ENCODE data around the gene SNORC.

GRCh38 chr2:232872826-232873225 is 2.8 kb downstream of the SNORC start:
- TF ChIP-seq, protein P1, sequence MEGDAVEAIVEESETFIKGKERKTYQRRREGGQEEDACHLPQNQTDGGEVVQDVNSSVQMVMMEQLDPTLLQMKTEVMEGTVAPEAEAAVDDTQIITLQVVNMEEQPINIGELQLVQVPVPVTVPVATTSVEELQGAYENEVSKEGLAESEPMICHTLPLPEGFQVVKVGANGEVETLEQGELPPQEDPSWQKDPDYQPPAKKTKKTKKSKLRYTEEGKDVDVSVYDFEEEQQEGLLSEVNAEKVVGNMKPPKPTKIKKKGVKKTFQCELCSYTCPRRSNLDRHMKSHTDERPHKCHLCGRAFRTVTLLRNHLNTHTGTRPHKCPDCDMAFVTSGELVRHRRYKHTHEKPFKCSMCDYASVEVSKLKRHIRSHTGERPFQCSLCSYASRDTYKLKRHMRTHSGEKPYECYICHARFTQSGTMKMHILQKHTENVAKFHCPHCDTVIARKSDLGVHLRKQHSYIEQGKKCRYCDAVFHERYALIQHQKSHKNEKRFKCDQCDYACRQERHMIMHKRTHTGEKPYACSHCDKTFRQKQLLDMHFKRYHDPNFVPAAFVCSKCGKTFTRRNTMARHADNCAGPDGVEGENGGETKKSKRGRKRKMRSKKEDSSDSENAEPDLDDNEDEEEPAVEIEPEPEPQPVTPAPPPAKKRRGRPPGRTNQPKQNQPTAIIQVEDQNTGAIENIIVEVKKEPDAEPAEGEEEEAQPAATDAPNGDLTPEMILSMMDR (IDR thresholded peaks at IDR 0.05), result no peak
- no peak for TF ChIP-seq POLR2A (IDR thresholded peaks at IDR 0.05)
